SJSA1 (cell line): ENCODE results near the gene ENTPD7. TPM values are rescaled to one million over a fixed set of nuclear protein-coding genes. Genes with fewer than 3 reads are reported as not detected.

ENCODE experiments used
- total RNA-seq: library from RNA; depleted of rRNA; stranded (reverse); fragments of >200 nt; shearing (Covaris generic); gene quantifications from 2 replicates; pipeline ENCODE4 v1.2.3, GENCODE V29; 2014; rRNA removed

ENTPD7 gene
- total RNA-seq, 1 experiment from 2014 or later: 18.4 TPM

Other genes with a start within 250 kb of the ENTPD7 start
- 28.3 and 37.1 TPM in 2 replicates for gene GOT1, start 228.9 kb upstream of the ENTPD7 start, total RNA-seq
- gene NKX2-3, start 126.6 kb upstream of the ENTPD7 start, total RNA-seq: 1.4 TPM in 1 of 2 replicates, not detected in the other
- gene SLC25A28, start 39.1 kb upstream of the ENTPD7 start, total RNA-seq: 16.9 and 20.7 TPM in 2 replicates
- 28.4 and 35.0 TPM in 2 replicates for gene COX15, start 72.6 kb downstream of the ENTPD7 start, total RNA-seq
- gene CUTC, start 72.7 kb downstream of the ENTPD7 start, total RNA-seq: 29.5 and 35.0 TPM in 2 replicates
- 0.47 and 1.3 TPM in 2 replicates for gene ABCC2, start 123.1 kb downstream of the ENTPD7 start, total RNA-seq